WTC11 (cell line): ENCODE results near the gene ALG14. TPM values are rescaled to one million over a fixed set of nuclear protein-coding genes. Genes with fewer than 3 reads are reported as not detected.

Source experiments
- ATAC-seq: fragments of 200-7000 bp; cut with Tn5 transposase; 2 replicates; pipeline ENCODE4 v1.10.0; 2021; ENCODE audit warnings: mild to moderate bottlenecking, moderate library complexity
- CTCF ChIA-PET: fragments of 300-600 bp; sonication (Branson Sonifier 250); formaldehyde crosslinking; loops from one replicate; lab custom pipeline; 2021; ENCODE audit warnings: antibody characterized with exemption; lab: Charles Lee
- POLR2A ChIA-PET: fragments of 350-600 bp; sonication (Branson Sonifier 250); formaldehyde crosslinking; loops from one replicate; lab custom pipeline; 2021; ENCODE audit warnings: antibody characterized with exemption; lab: Charles Lee
- DNase-seq: peaks from one replicate; pipeline ENCODE4 v3.0.0; 2021; ENCODE audit warnings: low spot score
- H3K27ac Mint-ChIP-seq: 2 replicates; pipeline ENCODE4 v1.8.0; 2021; ENCODE audit warnings: mixed read lengths
- H3K27me3 Mint-ChIP-seq: 2 replicates; pipeline ENCODE4 v1.8.0; 2021; ENCODE audit warnings: low read depth, mild to moderate bottlenecking, moderate library complexity, mixed read lengths
- H3K36me3 Mint-ChIP-seq: 2 replicates; pipeline ENCODE4 v1.8.0; 2021; ENCODE audit warnings: mixed read lengths
- H3K4me1 Mint-ChIP-seq: 2 replicates; pipeline ENCODE4 v1.8.0; 2022; ENCODE audit warnings: mixed read lengths
- H3K4me3 Mint-ChIP-seq: 2 replicates; pipeline ENCODE4 v1.8.0; 2021; ENCODE audit warnings: mild to moderate bottlenecking, moderate library complexity, mixed read lengths
- H3K9me3 Mint-ChIP-seq: 2 replicates; pipeline ENCODE4 v1.8.0; 2021; ENCODE audit warnings: mixed read lengths
- AFF4 ChIP-seq: sonication (generic); formaldehyde crosslinking; IDR thresholded peaks from 2 replicates; pipeline ENCODE4 v1.8.1; 2023; ENCODE audit warnings: mild to moderate bottlenecking, missing genetic modification reagents, borderline replicate concordance
- ATF3 ChIP-seq: sonication (generic); formaldehyde crosslinking; conservative IDR thresholded peaks from 2 replicates; pipeline ENCODE4 v1.8.1; 2022; ENCODE audit warnings: mild to moderate bottlenecking, missing genetic modification reagents
- E2F1 ChIP-seq: sonication (generic); formaldehyde crosslinking; IDR thresholded peaks from 2 replicates; pipeline ENCODE4 v1.8.0; 2022; ENCODE audit warnings: mild to moderate bottlenecking, missing genetic modification reagents
- E2F5 ChIP-seq: sonication (generic); formaldehyde crosslinking; IDR thresholded peaks from 2 replicates; pipeline ENCODE4 v1.8.1; 2022; ENCODE audit warnings: mild to moderate bottlenecking, moderate library complexity, missing genetic modification reagents
- FOXJ3 ChIP-seq: sonication (generic); formaldehyde crosslinking; IDR thresholded peaks from 2 replicates; pipeline ENCODE4 v1.9.0; 2021; ENCODE audit warnings: missing genetic modification reagents, mild to moderate bottlenecking, borderline replicate concordance
- FOXP1 ChIP-seq: sonication (generic); formaldehyde crosslinking; IDR thresholded peaks from 2 replicates; pipeline ENCODE4 v1.8.0; 2022; ENCODE audit warnings: missing genetic modification reagents, mild to moderate bottlenecking, moderate library complexity, borderline replicate concordance
- GRHL2 ChIP-seq: fragments of 250-450 bp; sonication (Bioruptor Pico); IDR thresholded peaks from 2 replicates; pipeline ENCODE4 v1.8.0; 2022; ENCODE audit warnings: mild to moderate bottlenecking, moderate library complexity; ENCODE audit not compliant: insufficient replicate concordance, severe bottlenecking
- IRF2 ChIP-seq: sonication (generic); formaldehyde crosslinking; IDR thresholded peaks from 2 replicates; pipeline ENCODE4 v1.8.0; 2022; ENCODE audit warnings: low read depth, missing genetic modification reagents, borderline replicate concordance
- KAT7 ChIP-seq: sonication (generic); formaldehyde crosslinking; IDR thresholded peaks from 2 replicates; pipeline ENCODE4 v1.8.1; 2023; ENCODE audit warnings: missing genetic modification reagents, mild to moderate bottlenecking, borderline replicate concordance
- MLX ChIP-seq: sonication (generic); formaldehyde crosslinking; IDR thresholded peaks from 2 replicates; pipeline ENCODE4 v1.8.1; 2023; ENCODE audit warnings: mild to moderate bottlenecking, missing genetic modification reagents, moderate library complexity
- NR1H2 ChIP-seq: sonication (generic); formaldehyde crosslinking; IDR thresholded peaks from 2 replicates; pipeline ENCODE4 v1.9.0; 2021; ENCODE audit warnings: mild to moderate bottlenecking, moderate library complexity, missing genetic modification reagents
- NR2C2 ChIP-seq: sonication (generic); formaldehyde crosslinking; IDR thresholded peaks from 2 replicates; pipeline ENCODE4 v1.8.0; 2022; ENCODE audit warnings: mild to moderate bottlenecking, missing genetic modification reagents
- NR3C1 ChIP-seq: sonication (generic); formaldehyde crosslinking; conservative IDR thresholded peaks from 2 replicates; pipeline ENCODE4 v1.8.1; 2023; ENCODE audit warnings: low read depth, mild to moderate bottlenecking, missing genetic modification reagents
- RORB ChIP-seq: fragments of 250-450 bp; sonication (Bioruptor Pico); IDR thresholded peaks from 2 replicates; pipeline ENCODE4 v1.9.0; 2021; ENCODE audit warnings: mild to moderate bottlenecking
- SMAD4 ChIP-seq: sonication (generic); formaldehyde crosslinking; IDR thresholded peaks from 2 replicates; pipeline ENCODE4 v1.8.0; 2022; ENCODE audit warnings: mild to moderate bottlenecking, missing genetic modification reagents
- STAT6 ChIP-seq: sonication (generic); formaldehyde crosslinking; conservative IDR thresholded peaks from 2 replicates; pipeline ENCODE4 v1.8.1; 2023; ENCODE audit warnings: mild to moderate bottlenecking, low read depth, missing genetic modification reagents, moderate library complexity
- TP53 ChIP-seq: sonication (generic); formaldehyde crosslinking; IDR thresholded peaks from 2 replicates; pipeline ENCODE4 v1.8.1; 2023; ENCODE audit warnings: mild to moderate bottlenecking, missing genetic modification reagents
- ZNF396 ChIP-seq: fragments of 250-450 bp; sonication (Bioruptor Pico); IDR thresholded peaks from 2 replicates; pipeline ENCODE4 v1.8.0; 2021; ENCODE audit warnings: mild to moderate bottlenecking, moderate library complexity, borderline replicate concordance
- ZNF416 ChIP-seq: fragments of 250-450 bp; sonication (Bioruptor Pico); IDR thresholded peaks from 2 replicates; pipeline ENCODE4 v1.9.0; 2021; ENCODE audit warnings: mild to moderate bottlenecking, inconsistent platforms
- ZNF423 ChIP-seq: fragments of 250-450 bp; sonication (Bioruptor Pico); IDR thresholded peaks from 2 replicates; pipeline ENCODE4 v2.1.2; 2022; ENCODE audit warnings: mild to moderate bottlenecking, moderate library complexity
- ZNF532 ChIP-seq: fragments of 250-450 bp; sonication (Bioruptor Pico); IDR thresholded peaks from 2 replicates; pipeline ENCODE4 v1.9.0; 2021; ENCODE audit warnings: mild to moderate bottlenecking, borderline replicate concordance
- total RNA-seq: library from RNA; stranded (reverse); gene quantifications from 3 replicates; pipeline ENCODE4 v1.2.3, GENCODE V29; 2021

ALG14 gene
- total RNA-seq, 1 experiment from 2014 or later, result 2.3 TPM

- DNase-seq (no peak), ATAC-seq (no peak)
- no peaks in the 10 kb centered on the region for H3K4me1 Mint-ChIP-seq
- ChIA-PET CTCF (no interaction called here), POLR2A (no interaction called here)
- TF ChIP-seq ZNF416 (CRISPR knock-in tag), result no peak
- TF ChIP-seq SMAD4 (CRISPR knock-in tag), result no peak
- TF ChIP-seq TP53, result no peak
- no peak for TF ChIP-seq RORB
- no peak overlapping the region for H3K27ac Mint-ChIP-seq
- H3K4me3 Mint-ChIP-seq, result no peak overlapping the region
- H3K36me3 Mint-ChIP-seq, result no peaks in the 10 kb centered on the region
- H3K27me3 Mint-ChIP-seq, result no peaks in the 10 kb centered on the region
- no peaks in the 10 kb centered on the region for H3K9me3 Mint-ChIP-seq
Observed at GRCh38 chr1:94986783-94987182, 86.0 kb downstream of the ALG14 start.

- ChIA-PET CTCF (no interaction called here), POLR2A (interaction anchor here (0.6 kb wide), 1 partner anchor 14 kb away, joined by 3 read pairs; no protein-coding TSS in a partner anchor)
- Mint-ChIP-seq H3K36me3 (no peaks in the 10 kb centered on the region), H3K27me3 (no peaks in the 10 kb centered on the region), H3K4me1 (no peaks in the 10 kb centered on the region), H3K4me3 (no peak overlapping the region), H3K27ac (0 out of 2 replicates have a peak overlapping the region, but pooled peaks have one; percentile 19), H3K9me3 (no peaks in the 10 kb centered on the region)
- ATAC-seq, result no peak
- DNase-seq, result no peak
- TF ChIP-seq AFF4 (no peak), FOXJ3 (no peak), ATF3 (CRISPR knock-in tag) (no peak), ZNF396 (no peak), NR1H2 (CRISPR knock-in tag) (no peak), NR3C1 (CRISPR knock-in tag) (no peak), E2F1 (no peak), GRHL2 (CRISPR knock-in tag) (no peak), STAT6 (no peak), KAT7 (no peak), IRF2 (CRISPR knock-in tag) (no peak), MLX (CRISPR knock-in tag) (no peak), FOXP1 (CRISPR knock-in tag) (no peak), NR2C2 (CRISPR knock-in tag) (no peak), ZNF423 (CRISPR knock-in tag) (no peak), ZNF532 (CRISPR knock-in tag) (no peak), E2F5 (CRISPR knock-in tag) (no peak)
Observed at GRCh38 chr1:94983171-94983739, 89.5 kb downstream of the ALG14 start.
